VCaP (cell line): ENCODE data around the gene SIK3.

Source experiments
- H3K27ac ChIP-seq: fragments of 450-650 bp; 2 replicates; pipeline ENCODE4 v1.5.1; 2017
- CTCF ChIP-seq: fragments of 450-650 bp; conservative IDR thresholded peaks from 2 replicates; pipeline ENCODE4 v1.5.1; 2017; ENCODE audit warnings: mild to moderate bottlenecking, moderate library complexity

SIK3 gene

GRCh38 chr11:116829525-116830183, 268.6 kb downstream of the SIK3 start, which contains the start of gene APOC3:
Gene APOC3 (plus strand): TSS chr11:116829907. CDS start chr11:116830583, 676 bp downstream.
- no peak within 1 kb of the TSS for H3K27ac ChIP-seq
- no peak for TF ChIP-seq CTCF

GRCh38 chr11:116828632-116829524, 269.4 kb downstream of the SIK3 start:
- no peak for TF ChIP-seq CTCF
- no peak overlapping the region for H3K27ac ChIP-seq

- TF ChIP-seq CTCF, result no peak
- no peak overlapping the region for H3K27ac ChIP-seq
Measured at GRCh38 chr11:116827461-116827860, 270.8 kb downstream of the SIK3 start.

- no peak for TF ChIP-seq CTCF
- no peak overlapping the region for H3K27ac ChIP-seq
Measured at GRCh38 chr11:116826751-116827431, 271.3 kb downstream of the SIK3 start.

- no peak for TF ChIP-seq CTCF
- H3K27ac ChIP-seq, result no peak overlapping the region
Measured at GRCh38 chr11:116825854-116826750, 272.1 kb downstream of the SIK3 start.

GRCh38 chr11:116825434-116825833, 272.8 kb downstream of the SIK3 start:
- no peak for TF ChIP-seq CTCF
- H3K27ac ChIP-seq, result no peak overlapping the region
